ENCODE measurements around the gene CS. TPM values are rescaled to one million over a fixed set of nuclear protein-coding genes. Genes with fewer than 3 reads are reported as not detected.
"Not testable (repeated sequence)": the region's sequence is repeated elsewhere in the genome, so short reads cannot be mapped to it uniquely, and the experiment has no call there.

CS gene
- total and polyA plus RNA-seq, 12 donors = 64.6 to 417 (median 245) TPM

GRCh38 chr12:56274299-56274698, 25.8 kb downstream of the CS start:
- Histone ChIP-seq H3K9me3 (replicated peaks in 1 of 3) (no peaks in the 10 kb centered on the region), H3K27me3 (no peaks in the 10 kb centered on the region), H3K36me3 (replicated peaks in 1 of 2) (peaks cover 0 to 92% of the 10 kb centered on the region in 2 donors), H3K27ac (no peak overlapping the region), H3K4me1 (replicated peaks in 1 of 2) (peaks cover 9% of the 10 kb centered on the region in 2 donors), H3K4me3 (no peak overlapping the region)
- no peak for DNase-seq
- TF ChIP-seq CTCF (IDR thresholded peaks at IDR 0.05) (no peak), POLR2A (IDR thresholded peaks at IDR 0.05) (no peak)
- intact Hi-C loops (cut with DNase I) = no loop called here
- WGBS, 4 donors = 89 to 100% (median 94%) methylated on average over 2 of the region's 2 CpGs

- H3K4me1 ChIP-seq (replicated peaks in 1 of 2) = peaks cover 14 to 16% of the 10 kb centered on the region in 2 donors
- intact Hi-C loops (cut with DNase I); H3K4me3 ChIP-seq; DNase-seq; H3K9me3 ChIP-seq (replicated peaks in 1 of 3); H3K27ac ChIP-seq; H3K27me3 ChIP-seq: not testable (repeated sequence)
- peaks cover 0 to 74% of the 10 kb centered on the region in 2 donors for H3K36me3 ChIP-seq (replicated peaks in 1 of 2)
- 84 to 89% (median 87%) methylated on average over 2 of the region's 2 CpGs for WGBS, 4 donors
Observed at GRCh38 chr12:56272468-56272867, 27.7 kb downstream of the CS start.

GRCh38 chr12:56271031-56271430, 29.1 kb downstream of the CS start:
- peaks cover 22 to 23% of the 10 kb centered on the region in 2 donors for H3K4me1 ChIP-seq (replicated peaks in 1 of 2)
- H3K27ac ChIP-seq = no peak overlapping the region
- no peaks in the 10 kb centered on the region for H3K27me3 ChIP-seq
- peaks cover 0 to 62% of the 10 kb centered on the region in 2 donors for H3K36me3 ChIP-seq (replicated peaks in 1 of 2)
- intact Hi-C loops (cut with DNase I) = no loop called here
- peak in 1 of 7 donors; percentile 39 for DNase-seq
- TF ChIP-seq CTCF (IDR thresholded peaks at IDR 0.05) (peak; percentile 23 to 47 (median 40)), POLR2A (IDR thresholded peaks at IDR 0.05) (no peak)
- H3K4me3 ChIP-seq = no peak overlapping the region
- H3K9me3 ChIP-seq (replicated peaks in 1 of 3) = no peaks in the 10 kb centered on the region
- WGBS, 4 donors = 7 to 22% (median 15%) methylated on average over 1 of the region's 1 CpG

- peak overlapping the region in 4 of 5 donors; percentile 77 to 99 (median 90) for H3K27ac ChIP-seq
- peak; percentile 33 to 75 (median 58) for DNase-seq
Observed at GRCh38 chr12:56267443-56268071, 32.6 kb downstream of the CS start.

More at GRCh38 chr12:56267443-56268071, 32.6 kb downstream of the CS start:
- peaks cover 23 to 24% of the 10 kb centered on the region in 2 donors for H3K4me1 ChIP-seq (replicated peaks in 1 of 2)
- peaks cover 0 to 27% of the 10 kb centered on the region in 2 donors for H3K36me3 ChIP-seq (replicated peaks in 1 of 2)
- TF ChIP-seq POLR2A (IDR thresholded peaks at IDR 0.05) (peak in 1 of 2 donors; percentile 20), CTCF (IDR thresholded peaks at IDR 0.05) (no peak)
- H3K9me3 ChIP-seq (replicated peaks in 1 of 3) = no peaks in the 10 kb centered on the region
- no peaks in the 10 kb centered on the region for H3K27me3 ChIP-seq
- H3K4me3 ChIP-seq = peak overlapping the region in 3 of 4 donors; percentile 16 to 85 (median 49)
- intact Hi-C loops (cut with DNase I) = no loop called here
- 16 to 17% (median 17%) methylated on average over 21 of the region's 21 CpGs for WGBS, 4 donors

Measured in adrenal gland (tissue), 12 donors.